Dermis microvascular lymphatic vessel endothelial cell (primary cell): ENCODE data around the gene PRND. TPM values are rescaled to one million over a fixed set of nuclear protein-coding genes. Genes with fewer than 3 reads are reported as not detected.
"Not testable (repeated sequence)": the region's sequence is repeated elsewhere in the genome, so short reads cannot be mapped to it uniquely, and the experiment has no call there.

Experiments
- DNase-seq, 2 donors: peaks; one replicate each; pipeline versions ENCODE4 v3.0.0 to v3.0.0-alpha.2; 2010; ENCODE audit warnings: low read depth in 2 of 2
- total RNA-seq: library from RNA; depleted of rRNA; stranded (reverse); fragments of >200 nt; gene quantifications from 2 replicates; pipeline ENCODE4 v1.2.1, GENCODE V29; 2014

Gene PRND
- total RNA-seq, 1 donor from 2014 or later = 1.9 TPM

- no peak for DNase-seq
Observed at GRCh38 chr20:4708856-4709255, 12.9 kb upstream of the PRND start.

GRCh38 chr20:4709261-4710105 lies 12.2 kb upstream of the PRND start:
- no peak for DNase-seq

- DNase-seq = no peak
Observed at GRCh38 chr20:4710106-4710475, 11.6 kb upstream of the PRND start.

GRCh38 chr20:4711511-4711910 lies 10.2 kb upstream of the PRND start:
- no peak for DNase-seq

DNA sequence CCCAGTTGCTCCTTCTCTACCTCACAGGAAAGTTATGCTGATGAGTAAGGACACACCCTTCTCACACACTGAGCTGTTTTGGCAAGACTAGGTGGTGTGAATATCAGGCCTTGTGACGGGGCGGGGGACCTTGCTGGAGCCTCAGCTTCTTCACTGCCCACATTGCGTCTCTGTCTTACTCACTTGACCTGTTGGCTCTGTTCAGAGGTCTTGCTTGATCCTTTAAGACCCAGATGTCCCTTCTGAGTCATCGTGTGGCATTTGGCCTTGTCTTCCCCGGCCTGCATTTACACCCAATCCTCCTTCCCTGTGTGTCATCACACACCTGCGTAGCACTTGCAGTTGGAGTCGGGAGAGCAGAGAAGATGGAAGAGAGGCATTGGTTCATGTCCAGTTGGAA lies 8.3 kb upstream of the PRND start:
- no peak for DNase-seq

DNA sequence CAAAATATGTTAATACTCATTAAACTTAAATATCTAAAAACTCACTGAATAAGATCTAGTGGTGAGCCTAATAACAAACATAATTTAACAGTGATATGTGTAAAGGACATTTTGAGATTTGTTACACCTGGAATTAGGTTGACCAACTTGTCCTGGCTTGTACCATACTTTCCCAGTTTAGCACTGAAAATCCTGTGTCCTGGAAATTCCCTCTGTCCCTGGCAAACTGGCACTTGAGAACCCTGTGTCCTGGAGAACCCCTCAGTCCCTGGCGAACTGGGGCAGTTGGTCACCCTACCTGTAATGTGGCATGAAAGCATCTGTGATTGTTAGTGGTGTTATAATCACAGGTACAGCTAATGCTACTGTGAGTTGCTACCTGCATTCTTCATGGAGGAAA lies 6.9 kb upstream of the PRND start:
- no peak for DNase-seq

GRCh38 chr20:4717816-4718570 lies 3.7 kb upstream of the PRND start:
- peak in 1 of 2 donors; percentile 9 for DNase-seq

DNA sequence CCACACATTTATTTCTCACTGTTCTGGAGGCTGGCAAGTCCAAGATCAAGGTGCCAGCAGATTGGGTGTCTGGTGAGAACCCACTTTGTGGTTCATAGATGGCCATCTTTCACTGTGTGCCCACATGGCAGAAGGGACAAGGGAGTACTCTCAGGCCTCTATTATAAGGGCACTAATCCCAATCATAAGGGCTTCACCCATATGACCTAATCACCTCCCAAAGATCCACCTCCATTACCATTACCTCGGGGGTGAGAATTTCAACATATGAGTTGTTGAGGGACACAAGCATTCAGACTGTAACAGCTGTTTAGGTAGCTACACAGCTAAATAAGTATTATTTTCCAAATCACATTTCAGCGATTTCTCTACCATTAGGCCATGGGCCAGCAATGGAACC lies 2.5 kb upstream of the PRND start:
- no peak for DNase-seq

GRCh38 chr20:4720041-4720976 lies 1.4 kb upstream of the PRND start:
- DNase-seq = peak; percentile 40 to 62

DNA sequence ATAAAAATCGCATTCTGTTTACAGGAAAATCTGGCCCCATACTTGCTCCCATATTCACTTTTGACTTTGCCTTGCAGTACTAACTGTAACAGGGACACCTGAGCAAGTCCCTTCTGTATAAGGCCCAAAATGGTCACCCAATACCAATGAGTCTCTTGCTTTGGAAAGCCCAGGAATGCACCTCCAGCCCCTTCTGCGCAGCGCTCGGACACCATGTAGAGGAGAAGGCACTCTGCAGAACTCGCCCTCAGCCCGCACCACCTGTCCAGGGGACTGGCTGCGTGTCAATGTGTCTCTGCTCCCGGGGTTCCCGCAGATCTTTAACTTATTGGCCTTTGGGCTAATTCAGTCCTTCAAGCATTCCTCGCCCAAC lies 746 bp upstream of the PRND start:
- DNase-seq = no peak

GRCh38 chr20:4722571-4722970 lies 862 bp downstream of the PRND start:
- no peak for DNase-seq

GRCh38 chr20:4722993-4723392 lies 1.3 kb downstream of the PRND start:
- DNase-seq = no peak

DNA sequence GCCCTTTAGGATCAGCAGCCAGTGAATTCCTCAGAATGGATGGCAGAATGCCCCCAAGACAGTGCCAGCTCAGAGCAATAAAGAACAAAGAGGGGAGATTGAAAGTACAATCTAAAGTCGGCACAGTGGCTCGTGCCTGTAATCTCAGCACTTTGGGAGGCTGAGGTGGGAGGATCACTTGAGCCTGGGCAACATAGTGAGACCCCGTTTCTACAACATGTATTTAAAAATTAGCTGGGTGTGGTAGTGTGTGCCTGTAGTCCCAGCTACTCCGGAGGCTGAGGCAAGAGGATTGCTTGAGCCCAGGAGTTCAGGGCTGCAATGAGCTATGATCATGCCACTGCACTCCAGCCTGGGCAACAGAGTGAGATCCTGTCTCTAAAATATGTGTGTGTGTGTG lies 1.8 kb downstream of the PRND start:
- not testable (repeated sequence) for DNase-seq

DNA sequence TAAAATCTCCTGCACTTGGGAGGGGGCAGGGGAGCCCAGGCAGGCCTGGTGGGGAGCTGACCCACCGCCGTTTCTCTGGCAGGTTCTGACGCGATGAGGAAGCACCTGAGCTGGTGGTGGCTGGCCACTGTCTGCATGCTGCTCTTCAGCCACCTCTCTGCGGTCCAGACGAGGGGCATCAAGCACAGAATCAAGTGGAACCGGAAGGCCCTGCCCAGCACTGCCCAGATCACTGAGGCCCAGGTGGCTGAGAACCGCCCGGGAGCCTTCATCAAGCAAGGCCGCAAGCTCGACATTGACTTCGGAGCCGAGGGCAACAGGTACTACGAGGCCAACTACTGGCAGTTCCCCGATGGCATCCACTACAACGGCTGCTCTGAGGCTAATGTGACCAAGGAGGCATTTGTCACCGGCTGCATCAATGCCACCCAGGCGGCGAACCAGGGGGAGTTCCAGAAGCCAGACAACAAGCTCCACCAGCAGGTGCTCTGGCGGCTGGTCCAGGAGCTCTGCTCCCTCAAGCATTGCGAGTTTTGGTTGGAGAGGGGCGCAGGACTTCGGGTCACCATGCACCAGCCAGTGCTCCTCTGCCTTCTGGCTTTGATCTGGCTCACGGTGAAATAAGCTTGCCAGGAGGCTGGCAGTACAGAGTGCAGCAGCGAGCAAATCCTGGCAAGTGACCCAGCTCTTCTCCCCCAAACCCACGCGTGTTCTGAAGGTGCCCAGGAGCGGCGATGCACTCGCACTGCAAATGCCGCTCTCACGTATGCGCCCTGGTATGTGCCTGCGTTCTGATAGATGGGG lies 3.0 kb downstream of the PRND start:
- no peak for DNase-seq

- no peak for DNase-seq
Observed at GRCh38 chr20:4725263-4725550, 3.5 kb downstream of the PRND start.

DNA sequence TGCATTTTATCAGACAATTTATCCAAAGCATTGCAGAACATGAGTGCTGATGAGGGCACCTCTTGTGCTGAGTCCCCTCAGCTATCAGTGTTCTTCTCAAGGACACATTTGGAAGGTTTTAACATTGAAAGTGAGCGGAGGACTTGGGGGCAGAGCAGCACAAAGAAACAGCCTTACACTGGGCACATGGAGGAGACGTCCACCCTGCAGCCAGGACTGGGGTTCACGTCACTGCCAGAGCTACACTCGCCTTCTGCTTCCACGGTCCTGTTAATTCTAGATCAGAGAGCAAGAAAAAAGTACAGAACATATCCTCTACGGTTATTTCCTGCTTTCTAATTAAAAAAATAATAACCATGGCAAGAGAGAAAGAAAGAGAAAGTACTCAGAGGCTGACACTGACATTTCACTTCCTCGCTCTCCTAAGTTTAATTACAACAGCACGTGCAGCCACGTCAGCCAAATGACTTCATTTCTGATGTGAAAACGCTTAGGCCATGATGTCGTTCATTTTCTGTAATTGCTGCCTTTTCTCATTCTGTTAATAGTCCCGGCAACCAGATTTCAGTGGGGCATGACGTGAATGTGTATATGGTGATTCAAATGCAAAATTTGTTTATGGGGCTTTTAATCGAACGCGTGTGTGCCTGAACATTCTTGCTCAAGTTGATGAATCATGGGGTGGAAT lies 5.1 kb downstream of the PRND start:
- DNase-seq = peak; percentile 50 to 51

- no peak for DNase-seq
Observed at GRCh38 chr20:4728120-4728760, 6.5 kb downstream of the PRND start.

GRCh38 chr20:4729265-4729664 lies 7.6 kb downstream of the PRND start:
- DNase-seq = no peak

DNA sequence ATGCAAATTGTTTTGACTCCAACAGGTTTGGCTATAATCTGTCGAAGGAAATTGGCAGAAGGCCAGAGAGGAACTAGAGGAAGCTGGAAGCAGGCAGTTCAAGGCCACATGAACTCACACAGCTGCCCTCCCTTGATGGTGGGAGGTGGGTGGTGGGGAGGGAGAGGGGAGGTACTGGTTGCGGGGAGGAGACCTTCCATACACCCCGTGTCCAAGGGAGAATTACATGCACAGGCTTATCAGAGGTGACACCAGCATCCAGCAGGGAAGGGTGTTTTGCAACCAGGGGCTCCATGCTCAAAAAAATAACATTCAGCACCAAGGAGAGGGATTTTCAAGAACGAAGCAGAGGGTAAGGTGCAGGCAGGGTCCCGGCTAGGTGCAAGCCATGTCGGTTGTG lies 9.1 kb downstream of the PRND start:
- DNase-seq = peak; percentile 35 to 71

GRCh38 chr20:4736875-4737274 lies 15.2 kb downstream of the PRND start:
- no peak for DNase-seq
